Breast epithelium (tissue), 4 donors: Measurements from ENCODE around the gene SERHL2. TPM values are rescaled to one million over a fixed set of nuclear protein-coding genes. Genes with fewer than 3 reads are reported as not detected.
"Not testable (repeated sequence)": the region's sequence is repeated elsewhere in the genome, so short reads cannot be mapped to it uniquely, and the experiment has no call there.

Experiments used
- DNase-seq, 2 donors: peaks; one replicate each; pipeline ENCODE4 v3.0.0-alpha.2; 2019; ENCODE audit warnings: low spot score in 2 of 2
- H3K27ac ChIP-seq, 2 donors: fragments of 200-600 bp; sonication (generic) in 1 of 2; one replicate each; pipeline ENCODE4 v1.5.1; 2016 to 2019; ENCODE audit warnings: mild to moderate bottlenecking in 1 of 2
- H3K27me3 ChIP-seq, 2 donors: fragments of 200-600 bp; sonication (generic) in 1 of 2; one replicate each; pipeline versions ENCODE4 v1.5.1 to v1.6.0; 2017 to 2019; ENCODE audit warnings: control low read depth in 1 of 2, mild to moderate bottlenecking in 1 of 2
- H3K36me3 ChIP-seq: fragments of 200-600 bp; one replicate; pipeline ENCODE4 v1.5.1; 2019
- H3K4me1 ChIP-seq, 2 donors: fragments of 200-600 bp; sonication (generic); one replicate each; pipeline ENCODE4 v1.5.1; 2016 to 2019; ENCODE audit warnings: control low read depth in 1 of 2
- H3K4me3 ChIP-seq, 3 donors: fragments of 200-600 bp; sonication (generic); 1 replicate in 2 of 3; 2 replicates in 1 of 3; pipeline ENCODE4 v1.5.1; 2016 to 2019; ENCODE audit warnings: mild to moderate bottlenecking in 3 of 3, moderate library complexity in 2 of 3
- H3K9me3 ChIP-seq, 2 donors: fragments of 200-600 bp; sonication (generic) in 1 of 2; one replicate each; pipeline ENCODE4 v1.5.1; 2016 to 2019; ENCODE audit warnings: control low read depth in 1 of 2
- CTCF ChIP-seq, 3 donors: fragments of 450-650 bp; IDR thresholded peaks; one replicate each; pipeline ENCODE4 v1.5.1; 2016 to 2017; ENCODE audit warnings: antibody characterized with exemption in 3 of 3, mild to moderate bottlenecking in 3 of 3, moderate library complexity in 3 of 3
- POLR2A ChIP-seq: fragments of 450-650 bp; IDR thresholded peaks from one replicate; pipeline ENCODE4 v1.6.1; 2016; ENCODE audit warnings: antibody characterized with exemption, mild to moderate bottlenecking, moderate library complexity
- POLR2AphosphoS5 ChIP-seq, 3 donors: sonication (generic); formaldehyde crosslinking; IDR thresholded peaks; one replicate each; pipeline ENCODE4 v1.6.1; 2017; ENCODE audit warnings: antibody characterized with exemption in 3 of 3
- intact Hi-C: fragments of 100-400 bp; cut with DNase I; formaldehyde crosslinking; loops from one replicate; pipeline ENCODE4 v1.15.1; 2023; ENCODE audit warnings: low total_unique reads
- total RNA-seq, 3 donors: library from RNA; depleted of rRNA; stranded (reverse); fragments of >200 nt; gene quantifications; one replicate each; pipeline ENCODE4 v1.1.0, GENCODE V29; 2016

SERHL2 gene
- total RNA-seq, 3 donors from 2014 or later: 1.3 to 64.2 (median 16.7) TPM

GRCh38 chr22:42561856-42562255 is 8.1 kb downstream of the SERHL2 start:
- no peaks in the 10 kb centered on the region for H3K9me3 ChIP-seq
- no peaks in the 10 kb centered on the region for H3K36me3 ChIP-seq
- intact Hi-C loops: loop anchor here (5.0 kb wide), 1 partner anchor 1370 kb away; no protein-coding TSS in a partner anchor
- no peak overlapping the region for H3K27ac ChIP-seq
- H3K4me1 ChIP-seq: no peaks in the 10 kb centered on the region
- no peak overlapping the region for H3K4me3 ChIP-seq
- H3K27me3 ChIP-seq: no peaks in the 10 kb centered on the region
- TF ChIP-seq POLR2AphosphoS5 (IDR thresholded peaks at IDR 0.05) (no peak), CTCF (IDR thresholded peaks at IDR 0.05) (no peak), POLR2A (no peak)
- DNase-seq: no peak

DNA sequence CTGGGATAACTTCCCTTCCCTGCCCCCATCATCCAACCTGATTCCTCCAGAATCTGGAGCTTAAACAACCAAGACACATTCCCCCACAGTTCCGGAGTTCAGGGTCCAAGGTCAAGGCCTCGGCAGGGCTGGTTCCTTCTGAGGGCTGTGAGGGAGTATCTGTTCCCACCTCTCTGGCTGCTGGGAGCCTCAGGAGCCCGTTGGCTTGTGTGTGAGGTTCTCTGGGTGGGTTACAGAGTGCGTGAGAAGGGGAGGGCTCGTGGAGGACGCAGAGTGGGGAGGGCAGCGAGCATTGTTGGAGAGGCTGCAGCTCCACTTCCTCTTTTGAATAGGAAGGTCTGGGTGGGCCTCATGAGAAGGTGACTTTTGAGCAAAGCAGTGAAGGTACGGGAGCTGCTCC is 8.5 kb downstream of the SERHL2 start:
- no peak overlapping the region for H3K27ac ChIP-seq
- DNase-seq: no peak
- H3K36me3 ChIP-seq: no peaks in the 10 kb centered on the region
- intact Hi-C loops: loop anchor here (5.0 kb wide), 1 partner anchor 1370 kb away; no protein-coding TSS in a partner anchor
- TF ChIP-seq CTCF (IDR thresholded peaks at IDR 0.05): no peak
- TF ChIP-seq POLR2A: no peak
- no peak for TF ChIP-seq POLR2AphosphoS5 (IDR thresholded peaks at IDR 0.05)
- no peaks in the 10 kb centered on the region for H3K9me3 ChIP-seq
- no peak overlapping the region for H3K4me3 ChIP-seq
- H3K4me1 ChIP-seq: no peaks in the 10 kb centered on the region
- no peaks in the 10 kb centered on the region for H3K27me3 ChIP-seq

DNA sequence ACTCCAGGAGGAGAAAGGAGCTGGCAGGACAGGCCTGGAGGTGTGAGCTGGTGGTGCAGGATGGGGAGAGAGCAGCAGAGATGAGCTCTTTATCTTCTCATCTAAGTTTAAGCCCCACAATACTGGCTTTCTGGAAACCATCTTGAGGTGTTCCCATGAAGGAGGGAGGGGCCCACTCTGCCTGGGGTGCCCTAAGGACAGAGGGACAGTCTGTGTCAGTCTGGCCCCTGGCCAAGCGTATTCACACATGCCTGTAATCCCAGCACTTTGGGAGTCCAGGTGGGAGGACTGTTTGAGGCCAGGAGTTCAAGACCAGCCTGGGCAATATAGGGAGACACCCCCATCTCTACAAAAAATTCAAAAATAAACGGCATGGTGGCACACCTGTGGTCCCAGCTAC is 8.9 kb downstream of the SERHL2 start:
- Histone ChIP-seq H3K9me3 (no peaks in the 10 kb centered on the region), H3K4me3 (no peak overlapping the region), H3K27me3 (no peaks in the 10 kb centered on the region), H3K27ac (no peak overlapping the region), H3K36me3 (no peaks in the 10 kb centered on the region), H3K4me1 (no peaks in the 10 kb centered on the region)
- intact Hi-C loops: loop anchor here (5.0 kb wide), 1 partner anchor 1370 kb away; no protein-coding TSS in a partner anchor
- TF ChIP-seq CTCF (IDR thresholded peaks at IDR 0.05): no peak
- no peak for TF ChIP-seq POLR2AphosphoS5 (IDR thresholded peaks at IDR 0.05)
- no peak for TF ChIP-seq POLR2A
- DNase-seq: no peak

GRCh38 chr22:42563943-42564342 is 10.2 kb downstream of the SERHL2 start:
- not testable (repeated sequence) for H3K36me3 ChIP-seq, H3K27ac ChIP-seq, H3K9me3 ChIP-seq, H3K4me3 ChIP-seq, H3K27me3 ChIP-seq, DNase-seq, H3K4me1 ChIP-seq
- intact Hi-C loops: loop anchor here (5.0 kb wide), 1 partner anchor 1372 kb away; no protein-coding TSS in a partner anchor

GRCh38 chr22:42564699-42565098 is 10.9 kb downstream of the SERHL2 start:
- no peak overlapping the region for H3K4me3 ChIP-seq
- no peaks in the 10 kb centered on the region for H3K4me1 ChIP-seq
- TF ChIP-seq CTCF (IDR thresholded peaks at IDR 0.05) (no peak), POLR2AphosphoS5 (IDR thresholded peaks at IDR 0.05) (no peak), POLR2A (no peak)
- no peak for DNase-seq
- H3K9me3 ChIP-seq: no peaks in the 10 kb centered on the region
- no peaks in the 10 kb centered on the region for H3K36me3 ChIP-seq
- H3K27ac ChIP-seq: no peak overlapping the region
- no peaks in the 10 kb centered on the region for H3K27me3 ChIP-seq
- intact Hi-C loops: loop anchor here (5.0 kb wide), 1 partner anchor 1372 kb away; no protein-coding TSS in a partner anchor

DNA sequence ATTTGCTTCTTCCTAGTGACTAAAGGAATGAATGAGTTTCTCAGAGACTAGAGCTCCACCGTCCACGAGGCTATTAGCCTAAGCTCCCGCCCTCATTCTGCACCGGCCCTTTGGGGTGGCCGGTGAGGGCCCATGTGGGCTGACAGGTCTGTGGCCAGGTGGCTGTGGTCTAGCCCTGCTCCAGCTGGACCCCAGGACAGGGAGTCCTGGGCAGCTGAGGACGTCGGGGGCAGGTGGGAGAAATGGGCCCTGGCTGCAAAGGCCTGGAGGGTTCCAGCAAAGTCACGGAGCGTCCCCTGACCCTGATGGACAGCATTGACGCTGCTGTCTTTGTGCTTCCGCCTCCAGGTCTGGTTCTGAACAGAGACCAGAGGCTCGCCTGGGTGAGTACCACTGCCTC is 12.2 kb downstream of the SERHL2 start:
- TF ChIP-seq POLR2A (no peak), POLR2AphosphoS5 (IDR thresholded peaks at IDR 0.05) (no peak), CTCF (IDR thresholded peaks at IDR 0.05) (no peak)
- H3K36me3 ChIP-seq: no peaks in the 10 kb centered on the region
- no peak overlapping the region for H3K27ac ChIP-seq
- H3K4me1 ChIP-seq: no peaks in the 10 kb centered on the region
- no peak overlapping the region for H3K4me3 ChIP-seq
- no peaks in the 10 kb centered on the region for H3K27me3 ChIP-seq
- no peaks in the 10 kb centered on the region for H3K9me3 ChIP-seq
- intact Hi-C loops: no loop called here
- DNase-seq: no peak

- H3K4me1 ChIP-seq, H3K9me3 ChIP-seq, H3K36me3 ChIP-seq, H3K4me3 ChIP-seq, H3K27me3 ChIP-seq, DNase-seq, intact Hi-C loops, H3K27ac ChIP-seq: not testable (repeated sequence)
Observed at GRCh38 chr22:42567950-42568349, 14.2 kb downstream of the SERHL2 start.

- H3K4me3 ChIP-seq, intact Hi-C loops, DNase-seq, H3K4me1 ChIP-seq, H3K27ac ChIP-seq, H3K27me3 ChIP-seq, H3K9me3 ChIP-seq, H3K36me3 ChIP-seq: not testable (repeated sequence)
Observed at GRCh38 chr22:42570580-42570979, 16.8 kb downstream of the SERHL2 start.
